ENCODE results near the gene MAEA. TPM values are rescaled to one million over a fixed set of nuclear protein-coding genes. Genes with fewer than 3 reads are reported as not detected.

Gene MAEA
- total RNA-seq, 4 donors from 2014 or later: 66.2 to 140 (median 83.2) TPM

DNA sequence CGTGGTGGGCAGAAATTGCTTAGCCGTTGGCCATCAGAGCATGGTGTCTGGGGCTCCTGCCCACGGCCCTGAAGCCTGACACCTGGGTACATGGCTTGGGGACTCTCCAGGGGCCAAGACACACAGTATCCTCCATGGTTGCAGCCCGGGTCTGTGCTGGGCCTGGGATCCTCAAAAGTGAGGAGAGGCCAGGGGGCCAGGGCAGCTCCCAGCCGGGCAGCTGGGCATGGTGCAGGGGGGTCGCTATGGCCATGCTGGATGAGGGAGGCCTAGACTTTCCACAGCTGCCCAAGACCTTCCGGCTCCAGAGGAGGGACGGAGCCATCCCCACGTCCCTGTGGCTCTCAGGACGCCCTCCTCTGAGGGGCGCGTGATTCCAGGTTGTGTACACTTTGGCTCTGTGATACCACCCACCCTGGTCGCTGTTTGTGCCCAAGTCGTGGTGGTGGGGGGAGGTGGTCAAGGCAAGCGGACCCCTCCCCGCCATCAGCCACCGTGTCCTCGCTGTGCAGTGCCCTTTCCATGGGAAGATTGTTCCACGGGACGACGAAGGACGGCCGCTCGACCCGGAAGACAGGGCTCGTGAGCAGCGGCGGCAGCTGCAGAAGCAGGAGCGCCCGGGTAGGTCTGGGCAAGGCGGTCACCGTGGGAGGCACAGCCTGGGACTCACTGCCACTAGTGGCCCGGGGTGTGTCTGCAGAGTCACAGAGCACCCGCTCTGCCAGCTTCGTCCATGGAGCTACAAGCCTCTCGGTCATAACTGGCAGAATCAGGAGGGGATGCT is 90.9 kb downstream of the MAEA start:
- peaks cover 0 to 99% (median 3%) of the 10 kb centered on the region in 3 donors for H3K36me3 ChIP-seq
- no peak overlapping the region for H3K27ac ChIP-seq
- no peak overlapping the region for H3K4me3 ChIP-seq
- no peaks in the 10 kb centered on the region for H3K9me3 ChIP-seq
- H3K27me3 ChIP-seq: no peaks in the 10 kb centered on the region
- no peak for TF ChIP-seq CTCF (IDR thresholded peaks at IDR 0.05)
- TF ChIP-seq EP300 (IDR thresholded peaks at IDR 0.05): no peak
- no peak for TF ChIP-seq POLR2A (IDR thresholded peaks at IDR 0.05)
- WGBS, 2 donors: 90 to 93% methylated on average over 32 to 36 of the region's 36 CpGs
- no peaks in the 10 kb centered on the region for H3K4me1 ChIP-seq
- no peak for DNase-seq (ENCODE audit: low spot score in 2 of 2)

DNA sequence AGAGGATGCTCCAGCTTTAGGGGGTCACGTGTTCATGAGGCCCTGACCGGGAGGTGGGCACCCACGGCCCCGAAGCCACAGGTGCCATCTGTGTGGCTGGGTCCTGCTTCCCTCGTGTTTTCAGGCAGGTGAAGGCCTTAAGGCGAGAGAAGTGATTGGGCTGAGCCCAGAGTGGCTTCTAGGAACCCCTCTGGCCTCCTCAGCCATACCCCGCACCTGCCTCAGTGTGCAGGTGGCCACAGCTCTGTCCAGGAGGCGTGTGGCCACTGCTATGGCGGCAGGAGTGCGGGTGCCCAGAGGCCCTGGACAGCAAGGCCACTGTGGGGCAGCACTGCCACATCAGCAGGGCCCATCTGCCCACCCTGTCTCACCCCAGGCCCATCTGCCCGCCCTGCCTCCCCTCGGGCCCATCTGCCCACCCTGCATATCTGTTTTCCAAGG is 91.5 kb downstream of the MAEA start:
- Histone ChIP-seq H3K4me1 (no peaks in the 10 kb centered on the region), H3K27me3 (no peaks in the 10 kb centered on the region), H3K36me3 (peaks cover 0 to 99% (median 0%) of the 10 kb centered on the region in 3 donors), H3K9me3 (no peaks in the 10 kb centered on the region), H3K27ac (no peak overlapping the region), H3K4me3 (no peak overlapping the region)
- TF ChIP-seq EP300 (IDR thresholded peaks at IDR 0.05) (no peak), POLR2A (IDR thresholded peaks at IDR 0.05) (no peak)
- DNase-seq (ENCODE audit: low spot score in 2 of 2): no peak
- WGBS, 2 donors: 90 to 95% methylated on average over 7 to 12 of the region's 12 CpGs

DNA sequence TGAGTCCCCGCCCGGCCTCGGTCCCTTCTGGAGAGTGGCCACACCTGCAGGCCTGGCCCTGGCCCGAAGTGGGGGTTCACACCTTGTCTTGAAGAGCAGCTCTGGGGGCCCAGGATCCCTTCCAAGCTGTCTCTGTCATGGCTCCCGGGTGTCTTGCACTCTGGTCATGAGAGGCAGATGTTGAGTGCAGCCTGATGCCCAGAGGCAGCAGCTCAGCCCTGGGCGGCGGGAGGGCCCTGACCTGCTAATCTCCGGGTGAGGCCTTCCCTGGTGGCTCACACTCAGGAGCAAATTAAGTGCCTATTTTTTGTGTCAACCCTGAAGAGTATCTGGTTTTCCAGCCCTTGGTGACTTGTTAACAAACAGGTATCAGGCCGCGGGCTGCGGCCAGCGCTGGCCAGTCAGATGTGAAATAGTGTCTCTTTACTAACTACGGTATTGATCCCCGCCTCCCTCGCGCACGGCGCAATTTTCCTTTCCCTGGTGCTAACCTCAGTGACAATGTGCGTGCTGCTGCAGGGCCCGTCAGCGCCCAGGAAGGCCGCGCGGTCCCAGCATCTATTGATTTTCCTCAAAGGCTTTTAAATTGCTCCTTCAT is 92.4 kb downstream of the MAEA start:
- peaks cover 0 to 99% (median 0%) of the 10 kb centered on the region in 3 donors for H3K36me3 ChIP-seq
- DNase-seq (ENCODE audit: low spot score in 2 of 2): no peak
- H3K4me3 ChIP-seq: no peak overlapping the region
- no peak for TF ChIP-seq CTCF (IDR thresholded peaks at IDR 0.05)
- no peak for TF ChIP-seq EP300 (IDR thresholded peaks at IDR 0.05)
- TF ChIP-seq POLR2A (IDR thresholded peaks at IDR 0.05): no peak
- H3K9me3 ChIP-seq: peaks cover 0 to 4% (median 0%) of the 10 kb centered on the region in 4 donors
- H3K27ac ChIP-seq: no peak overlapping the region
- no peaks in the 10 kb centered on the region for H3K27me3 ChIP-seq
- 84 to 88% methylated on average over 24 of the region's 24 CpGs for WGBS, 2 donors
- H3K4me1 ChIP-seq: no peaks in the 10 kb centered on the region

DNA sequence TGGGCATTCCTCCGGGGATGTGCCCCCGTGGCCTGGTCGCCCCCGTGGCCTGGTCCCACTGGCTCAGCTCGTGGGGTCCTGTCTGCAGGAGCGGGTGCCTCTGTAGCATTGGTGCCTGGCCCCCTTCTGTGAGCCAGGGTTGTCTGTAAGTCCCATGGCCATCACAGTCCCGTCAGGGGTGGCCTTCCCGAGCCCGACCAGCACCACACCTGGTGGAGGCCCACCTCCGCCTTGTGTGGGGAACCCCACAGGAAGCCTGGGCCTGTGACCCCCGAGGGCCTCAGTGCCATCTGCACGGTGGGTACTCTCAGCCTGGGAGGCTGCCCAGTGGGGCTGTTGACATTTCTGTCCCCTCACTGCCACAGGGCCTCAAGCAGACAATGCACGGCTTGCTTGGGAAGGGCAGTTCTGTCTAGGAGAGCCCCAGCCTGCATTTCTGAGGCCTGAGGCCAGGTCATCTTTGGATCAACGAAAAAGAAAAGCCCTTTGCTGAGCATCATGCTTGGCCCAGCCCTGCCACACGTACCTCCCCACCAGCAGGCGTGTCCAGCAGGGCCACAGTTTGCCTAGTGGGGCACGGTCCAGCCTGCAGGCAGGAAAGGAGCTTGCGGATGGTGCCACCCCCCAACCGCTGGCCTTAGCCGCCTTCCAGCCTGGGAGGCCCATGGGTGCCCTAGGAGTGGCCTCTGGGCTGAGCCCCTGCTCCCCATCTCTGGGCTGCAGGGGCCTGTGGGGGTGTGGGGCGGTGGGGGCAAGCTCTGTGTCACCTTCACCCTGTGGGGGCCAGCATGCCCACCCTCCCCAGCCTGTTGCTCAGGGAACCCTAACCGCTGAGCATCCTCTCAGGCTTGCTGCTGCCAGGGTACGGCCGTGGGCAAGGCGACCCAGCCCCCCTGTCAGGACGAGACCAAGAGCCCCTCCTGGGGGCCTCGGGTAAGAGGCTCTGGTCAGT is 93.4 kb downstream of the MAEA start:
- H3K27me3 ChIP-seq: no peaks in the 10 kb centered on the region
- H3K4me3 ChIP-seq: no peak overlapping the region
- no peaks in the 10 kb centered on the region for H3K4me1 ChIP-seq
- peaks cover 0 to 99% (median 0%) of the 10 kb centered on the region in 3 donors for H3K36me3 ChIP-seq
- no peak overlapping the region for H3K27ac ChIP-seq
- WGBS, 2 donors: 82 to 85% methylated on average over 15 to 25 of the region's 27 CpGs
- peaks cover 0 to 13% (median 2%) of the 10 kb centered on the region in 4 donors for H3K9me3 ChIP-seq
- no peak for DNase-seq (ENCODE audit: low spot score in 2 of 2)
- TF ChIP-seq EP300 (IDR thresholded peaks at IDR 0.05) (no peak), CTCF (IDR thresholded peaks at IDR 0.05) (no peak), POLR2A (IDR thresholded peaks at IDR 0.05) (no peak)

All from tibial nerve (tissue), 4 donors.